Measurements from ENCODE around the gene KLF13. TPM values are rescaled to one million over a fixed set of nuclear protein-coding genes. Genes with fewer than 3 reads are reported as not detected.
A peak's percentile ranks its signal among the peaks of the same experiment; 100 is the strongest.

Gene KLF13
- total and polyA plus RNA-seq, 10 of the 15 experiments (the other 5 are each of a cell fraction or from before 2014, with no cell fraction given) = 20.3 to 109 (median 51.4) TPM

GRCh38 chr15:31352911-31353811 lies 26.5 kb downstream of the KLF13 start (continued):
- peak; percentile 48 for TF ChIP-seq BCL11A (IDR thresholded peaks at IDR 0.05; ENCODE audit: low read depth, low read length)
- TF ChIP-seq JUNB (IDR thresholded peaks at IDR 0.05) = 0 out of 2 replicates have a peak, but pooled peaks have one; percentile 9
- TF ChIP-seq NFIC (IDR thresholded peaks at IDR 0.05; ENCODE audit: low read depth, low read length) = peak; percentile 70
- TF ChIP-seq EZH2 (IDR thresholded peaks at IDR 0.05; ENCODE audit: borderline replicate concordance, control insufficient read depth, low read depth, low read length) = no peak
- peak in 2 of 3 experiments; percentile 7 to 22; a peak in 2 of 6 replicates for TF ChIP-seq CTCF (IDR thresholded peaks at IDR 0.05 in 2 of 3, conservative IDR thresholded peaks at IDR 0.05 in 1 of 3; ENCODE audit: control insufficient read depth in 2 of 3, extremely low read depth in 1 of 3, insufficient read depth in 1 of 3, low read depth in 3 of 3, low read length in 3 of 3)
- TF ChIP-seq SPI1 (IDR thresholded peaks at IDR 0.05; ENCODE audit: borderline replicate concordance, insufficient read depth, low read depth, low read length) = peak; percentile 83
- peak; percentile 82 for TF ChIP-seq FOXK2 (IDR thresholded peaks at IDR 0.05)
- TF ChIP-seq TARDBP (IDR thresholded peaks at IDR 0.05; ENCODE audit: borderline replicate concordance) = no peak
- peak; percentile 58; the same call in 1 of the 2 replicates for TF ChIP-seq ZBED1 (IDR thresholded peaks at IDR 0.05; ENCODE audit: borderline replicate concordance)
- TF ChIP-seq NR2F1 (conservative IDR thresholded peaks at IDR 0.05) = peak; percentile 74
- TF ChIP-seq DPF2 (IDR thresholded peaks at IDR 0.05) = peak; percentile 95
- peak; percentile 96 for TF ChIP-seq RELB (IDR thresholded peaks at IDR 0.05; ENCODE audit: low read depth)
- peak; percentile 23; the same call in 1 of the 2 replicates for TF ChIP-seq SIN3A (IDR thresholded peaks at IDR 0.05; ENCODE audit: low read depth, low read length)
- peak; percentile 98 for TF ChIP-seq GATAD2B (conservative IDR thresholded peaks at IDR 0.05; ENCODE audit: low read depth)
- peak; percentile 80; the same call in 1 of the 2 replicates for TF ChIP-seq SMARCA5 (IDR thresholded peaks at IDR 0.05)
- no peak; the same call in 1 of the 2 replicates for TF ChIP-seq PAX5 (IDR thresholded peaks at IDR 0.05; ENCODE audit: borderline replicate concordance, low read depth, low read length)
- peak; percentile 79; the same call in 1 of the 2 replicates for TF ChIP-seq LARP7 (IDR thresholded peaks at IDR 0.05)
- TF ChIP-seq EP300 (IDR thresholded peaks at IDR 0.05; ENCODE audit: borderline replicate concordance in 1 of 2, control insufficient read depth in 1 of 2, low read depth in 2 of 2, low read length in 2 of 2) = peak; percentile 57 to 70; a peak in 3 of 4 replicates
- peak; percentile 35; the same call in 1 of the 2 replicates for TF ChIP-seq BMI1 (IDR thresholded peaks at IDR 0.05; ENCODE audit: borderline replicate concordance)
- no peak for TF ChIP-seq TCF7 (IDR thresholded peaks at IDR 0.05; ENCODE audit: borderline replicate concordance)
- TF ChIP-seq NKRF (conservative IDR thresholded peaks at IDR 0.05) = peak; percentile 2; the same call in 1 of the 2 replicates
- TF ChIP-seq SKIL (IDR thresholded peaks at IDR 0.05; ENCODE audit: low read depth, poor library complexity, severe bottlenecking) = peak; percentile 78
